Neuronal stem cell (in vitro differentiated cells): ENCODE results near the gene TACC2.

Experiments
- DNase-seq: peaks from one replicate; pipeline ENCODE4 v3.0.0-alpha.2; 2013; ENCODE audit warnings: low spot score
- H2AFZ ChIP-seq: one replicate; pipeline ENCODE4 v1.6.1; 2013; ENCODE audit warnings: mild to moderate bottlenecking, low read length, inconsistent platforms
- H2AK5ac ChIP-seq: 2 replicates; pipeline ENCODE4 v1.6.1; 2013; ENCODE audit warnings: low read depth, mild to moderate bottlenecking, inconsistent platforms, low read length, moderate library complexity, mixed read lengths
- H2BK120ac ChIP-seq: 2 replicates; pipeline ENCODE4 v1.6.1; 2013; ENCODE audit warnings: low read depth, mild to moderate bottlenecking, inconsistent platforms, low read length, moderate library complexity, mixed read lengths
- H2BK12ac ChIP-seq: one replicate; pipeline ENCODE4 v1.6.1; 2013; ENCODE audit warnings: low read length, inconsistent platforms
- H2BK15ac ChIP-seq: 2 replicates; pipeline ENCODE4 v1.6.1; 2013; ENCODE audit warnings: mild to moderate bottlenecking, low read length, inconsistent platforms, mixed read lengths
- H2BK5ac ChIP-seq: one replicate; pipeline ENCODE4 v1.6.1; 2013; ENCODE audit warnings: inconsistent platforms, mild to moderate bottlenecking, low read length, moderate library complexity
- H3K14ac ChIP-seq: one replicate; pipeline ENCODE4 v1.6.1; 2013; ENCODE audit warnings: low read length, inconsistent platforms
- H3K18ac ChIP-seq: 2 replicates; pipeline ENCODE4 v1.6.1; 2013; ENCODE audit warnings: low read length, inconsistent platforms
- H3K23ac ChIP-seq: 2 replicates; pipeline ENCODE4 v1.6.1; 2013; ENCODE audit warnings: low read depth, mild to moderate bottlenecking, mixed read lengths, low read length, inconsistent platforms; ENCODE audit not compliant: poor library complexity
- H3K27ac ChIP-seq: replicated peaks from 3 replicates; pipeline ENCODE4 v1.5.1; 2013; ENCODE audit warnings: low read length, inconsistent platforms
- H3K27me3 ChIP-seq, 3 experiments: 2 replicates each; pipeline ENCODE4 v1.6.1; 2013; ENCODE audit warnings: low read length in 3 of 3, mild to moderate bottlenecking in 2 of 3, inconsistent platforms in 1 of 3, low read depth in 1 of 3, mixed read lengths in 1 of 3, moderate library complexity in 1 of 3; ENCODE audit not compliant: control insufficient read depth in 3 of 3, insufficient read depth in 3 of 3
- H3K36me3 ChIP-seq, 2 donors: replicated peaks in 1 of 2; 2 replicates each; pipeline ENCODE4 v1.6.1; 2013; ENCODE audit warnings: low read length in 2 of 2; ENCODE audit not compliant: control insufficient read depth in 2 of 2, insufficient read depth in 2 of 2
- H3K4ac ChIP-seq: 2 replicates; pipeline ENCODE4 v1.6.1; 2013; ENCODE audit warnings: inconsistent platforms, mild to moderate bottlenecking, low read length, moderate library complexity
- H3K4me1 ChIP-seq, 2 donors: 1 replicate in 1 of 2; 2 replicates in 1 of 2; pipeline ENCODE4 v1.6.1; 2013; ENCODE audit warnings: low read length in 2 of 2, low read depth in 1 of 2; ENCODE audit not compliant: control insufficient read depth in 2 of 2, insufficient read depth in 1 of 2
- H3K4me2 ChIP-seq: one replicate; pipeline ENCODE4 v1.6.1; 2013; ENCODE audit warnings: mild to moderate bottlenecking, low read length, inconsistent platforms; ENCODE audit not compliant: insufficient read depth, poor library complexity, severe bottlenecking
- H3K4me3 ChIP-seq, 2 donors: 2 replicates each; pipeline ENCODE4 v1.5.1; 2013; ENCODE audit warnings: low read length in 2 of 2, mild to moderate bottlenecking in 2 of 2, inconsistent platforms in 1 of 2, moderate library complexity in 1 of 2
- H3K79me1 ChIP-seq: one replicate; pipeline ENCODE4 v1.6.1; 2013; ENCODE audit warnings: low read depth, mild to moderate bottlenecking, inconsistent platforms, low read length, moderate library complexity
- H3K9ac ChIP-seq: one replicate; pipeline ENCODE4 v1.6.1; 2013; ENCODE audit warnings: mild to moderate bottlenecking, low read depth, low read length, inconsistent platforms; ENCODE audit not compliant: poor library complexity
- H3K9me3 ChIP-seq, 2 donors: replicated peaks in 1 of 2; 2 replicates each; pipeline versions ENCODE3 to v1.6.1; 2013; ENCODE audit warnings: low read length in 2 of 2, mild to moderate bottlenecking in 2 of 2, inconsistent platforms in 1 of 2, low read depth in 1 of 2, mixed read lengths in 1 of 2, moderate library complexity in 1 of 2; ENCODE audit not compliant: control insufficient read depth in 2 of 2, insufficient read depth in 1 of 2
- H4K8ac ChIP-seq: one replicate; pipeline ENCODE4 v1.6.1; 2013; ENCODE audit warnings: low read depth, mild to moderate bottlenecking, inconsistent platforms, low read length, moderate library complexity
- H4K91ac ChIP-seq: one replicate; pipeline ENCODE4 v1.6.1; 2013; ENCODE audit warnings: low read length, low read depth, mild to moderate bottlenecking, inconsistent platforms; ENCODE audit not compliant: poor library complexity
- WGBS, 2 donors: extraction: QIAGEN DNeasy Blood & Tissue Kit; methylation state at CpG; one replicate each; pipeline ENCODE4 v1.1.7; 2013; ENCODE audit warnings: missing lambda C conversion rate in 2 of 2, mixed read lengths in 1 of 2; ENCODE audit not compliant: insufficient read length in 2 of 2, insufficient replicate concordance in 1 of 2; ENCODE audit errors: extremely low coverage in 2 of 2; 5-methylcytosine and 5-hydroxymethylcytosine counted together

TACC2 gene

GRCh38 chr10:122182308-122182707 is 193.3 kb downstream of the TACC2 start:
- no peak overlapping the region for H3K18ac ChIP-seq
- H2BK15ac ChIP-seq, result no peak overlapping the region
- H4K8ac ChIP-seq, result no peak overlapping the region
- no peak overlapping the region for H3K4ac ChIP-seq
- no peak overlapping the region for H2BK120ac ChIP-seq
- H3K27ac ChIP-seq, result peak overlapping the region; percentile 5
- DNase-seq, result no peak
- H3K27me3 ChIP-seq, result no peaks in the 10 kb centered on the region
- no peak overlapping the region for H3K9ac ChIP-seq
- peaks cover 0 to 11% of the 10 kb centered on the region in 2 donors for H3K36me3 ChIP-seq
- no CpG with 5 or more reads among the region's 6 CpGs for WGBS, 2 donors
- no peak overlapping the region for H2BK12ac ChIP-seq
- no peak overlapping the region for H3K4me2 ChIP-seq
- no peak overlapping the region for H3K14ac ChIP-seq
- peaks cover 20% of the 10 kb centered on the region in 2 donors for H3K4me1 ChIP-seq
- no peak overlapping the region for H3K4me3 ChIP-seq
- H2BK5ac ChIP-seq, result no peak overlapping the region
- H2AFZ ChIP-seq, result no peak overlapping the region
- H3K23ac ChIP-seq, result no peak overlapping the region
- no peak overlapping the region for H2AK5ac ChIP-seq
- no peaks in the 10 kb centered on the region for H3K9me3 ChIP-seq
- H4K91ac ChIP-seq, result no peak overlapping the region
- no peaks in the 10 kb centered on the region for H3K79me1 ChIP-seq

GRCh38 chr10:122184254-122184653 is 195.3 kb downstream of the TACC2 start:
- H2BK120ac ChIP-seq, result no peak overlapping the region
- H3K27ac ChIP-seq, result no peak overlapping the region
- H3K9me3 ChIP-seq, result no peaks in the 10 kb centered on the region
- no peaks in the 10 kb centered on the region for H3K27me3 ChIP-seq
- no peak for DNase-seq
- H3K79me1 ChIP-seq, result peaks cover 3% of the 10 kb centered on the region
- H3K36me3 ChIP-seq, result peaks cover 0 to 11% of the 10 kb centered on the region in 2 donors
- no peak overlapping the region for H4K8ac ChIP-seq
- H3K9ac ChIP-seq, result no peak overlapping the region
- no peak overlapping the region for H3K4ac ChIP-seq
- no peak overlapping the region for H3K4me2 ChIP-seq
- H3K4me1 ChIP-seq, result peaks cover 27 to 28% of the 10 kb centered on the region in 2 donors
- H3K4me3 ChIP-seq, result no peak overlapping the region
- no CpG with 5 or more reads among the region's 6 CpGs for WGBS, 2 donors
- H3K23ac ChIP-seq, result no peak overlapping the region
- no peak overlapping the region for H2BK5ac ChIP-seq
- H2AK5ac ChIP-seq, result no peak overlapping the region
- H2BK12ac ChIP-seq, result no peak overlapping the region
- peak overlapping the region; percentile 17 for H4K91ac ChIP-seq
- H2AFZ ChIP-seq, result no peak overlapping the region
- H3K18ac ChIP-seq, result no peak overlapping the region
- H2BK15ac ChIP-seq, result no peak overlapping the region
- H3K14ac ChIP-seq, result no peak overlapping the region

- H3K36me3 ChIP-seq, result peaks cover 0 to 11% of the 10 kb centered on the region in 2 donors
- H4K8ac ChIP-seq, result no peak overlapping the region
- WGBS, 2 donors, result no CpG with 5 or more reads among the region's 4 CpGs
Measured at GRCh38 chr10:122185643-122186042, 196.7 kb downstream of the TACC2 start.

GRCh38 chr10:122186816-122187810 is 198.2 kb downstream of the TACC2 start:
- H3K79me1 ChIP-seq, result peaks cover 3% of the 10 kb centered on the region
- no peak overlapping the region for H3K14ac ChIP-seq
- H3K36me3 ChIP-seq, result peaks cover 0 to 11% of the 10 kb centered on the region in 2 donors
- peaks cover 26% of the 10 kb centered on the region in 2 donors for H3K4me1 ChIP-seq
- peak overlapping the region; percentile 53 for H2AK5ac ChIP-seq
- no CpG with 5 or more reads among the region's 19 CpGs for WGBS, 2 donors
- H3K9ac ChIP-seq, result no peak overlapping the region
- no peak overlapping the region for H4K8ac ChIP-seq
- no peak overlapping the region for H2BK5ac ChIP-seq
- H3K23ac ChIP-seq, result no peak overlapping the region
- no peak overlapping the region for H4K91ac ChIP-seq
- H2AFZ ChIP-seq, result no peak overlapping the region
- H3K27ac ChIP-seq, result no peak overlapping the region
- no peak overlapping the region for H2BK120ac ChIP-seq
- no peak overlapping the region for H3K4me3 ChIP-seq
- peak overlapping the region; percentile 14 for H2BK12ac ChIP-seq
- H3K18ac ChIP-seq, result no peak overlapping the region
- no peak overlapping the region for H2BK15ac ChIP-seq
- no peak overlapping the region for H3K4ac ChIP-seq
- H3K27me3 ChIP-seq, result no peaks in the 10 kb centered on the region
- no peaks in the 10 kb centered on the region for H3K9me3 ChIP-seq
- no peak for DNase-seq
- no peak overlapping the region for H3K4me2 ChIP-seq

More at GRCh38 chr10:122185643-122186042, 196.7 kb downstream of the TACC2 start:
- DNase-seq, result no peak
- no peak overlapping the region for H3K4me3 ChIP-seq
- H3K27ac ChIP-seq, result no peak overlapping the region
- H3K27me3 ChIP-seq, result no peaks in the 10 kb centered on the region
- H2BK15ac ChIP-seq, result no peak overlapping the region
- no peak overlapping the region for H3K4me2 ChIP-seq
- H2AK5ac ChIP-seq, result no peak overlapping the region
- no peak overlapping the region for H3K23ac ChIP-seq
- no peak overlapping the region for H3K9ac ChIP-seq
- no peak overlapping the region for H2BK12ac ChIP-seq
- no peak overlapping the region for H3K14ac ChIP-seq
- H2BK5ac ChIP-seq, result no peak overlapping the region
- peaks cover 32 to 33% of the 10 kb centered on the region in 2 donors for H3K4me1 ChIP-seq
- H2AFZ ChIP-seq, result no peak overlapping the region
- no peak overlapping the region for H2BK120ac ChIP-seq
- no peaks in the 10 kb centered on the region for H3K9me3 ChIP-seq
- H4K91ac ChIP-seq, result no peak overlapping the region
- no peak overlapping the region for H3K4ac ChIP-seq
- no peak overlapping the region for H3K18ac ChIP-seq
- peaks cover 3% of the 10 kb centered on the region for H3K79me1 ChIP-seq
